Stimulated activated CD8-positive, alpha-beta memory T cell treated with anti-CD3 and anti-CD28 coated beads, Interleukin-12 subunit alpha, Interleukin-12 subunit beta, amount 100 ng/mL, for 24 hours (primary cell): ENCODE measurements around the gene AHRR.
"Not testable (repeated sequence)": the region's sequence is repeated elsewhere in the genome, so short reads cannot be mapped to it uniquely, and the experiment has no call there.

Experiments
- DNase-seq: peaks from one replicate; pipeline ENCODE4 v3.0.0-alpha.2; 2020; ENCODE audit errors: extremely low read depth

AHRR gene

DNA sequence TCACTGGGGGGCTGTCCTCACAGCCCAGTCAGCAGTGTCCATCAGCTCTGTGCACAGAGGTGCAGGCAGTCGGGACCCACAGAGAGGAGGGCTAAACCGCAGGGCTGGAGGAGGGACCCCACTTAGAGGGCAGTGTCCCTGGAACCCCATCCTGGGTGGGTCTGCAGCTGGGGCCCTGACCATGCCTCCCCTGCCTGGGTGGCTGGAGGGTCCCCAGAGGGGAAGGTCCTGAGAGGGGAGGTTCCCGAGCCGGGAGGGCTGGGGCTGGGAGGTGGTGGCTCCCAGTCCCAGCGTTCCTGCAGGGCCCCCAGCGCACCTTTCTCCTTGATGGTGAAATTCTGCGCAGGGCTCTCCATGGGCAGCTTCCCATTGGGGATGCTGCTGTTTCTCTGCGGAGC, 154.2 kb downstream of the AHRR start:
- DNase-seq, result no peak

GRCh38 chr5:476102-476813, 154.7 kb downstream of the AHRR start:
- DNase-seq, result no peak

- DNase-seq, result no peak
Measured at GRCh38 chr5:476814-477175, 155.3 kb downstream of the AHRR start.

DNA sequence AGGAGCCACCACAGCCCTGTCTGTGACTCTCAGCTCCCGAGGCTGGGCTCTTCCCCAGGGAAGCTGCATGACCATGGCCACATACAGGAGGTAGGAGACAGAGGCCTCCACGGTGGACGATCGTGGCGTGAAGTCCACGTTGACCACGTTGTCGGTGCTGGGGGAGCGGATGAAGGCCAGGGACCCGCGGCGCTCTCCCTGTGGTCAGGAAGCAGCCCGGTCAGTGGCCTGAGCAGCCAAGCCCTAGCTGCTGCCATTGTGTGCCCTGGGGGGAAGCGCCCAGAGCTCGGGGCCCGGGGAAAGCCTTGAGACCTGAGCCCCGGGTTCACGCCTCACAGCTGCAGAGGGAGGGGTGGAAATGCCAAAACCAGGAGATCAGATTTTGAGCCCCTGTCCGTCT, 155.7 kb downstream of the AHRR start:
- DNase-seq, result no peak

DNA sequence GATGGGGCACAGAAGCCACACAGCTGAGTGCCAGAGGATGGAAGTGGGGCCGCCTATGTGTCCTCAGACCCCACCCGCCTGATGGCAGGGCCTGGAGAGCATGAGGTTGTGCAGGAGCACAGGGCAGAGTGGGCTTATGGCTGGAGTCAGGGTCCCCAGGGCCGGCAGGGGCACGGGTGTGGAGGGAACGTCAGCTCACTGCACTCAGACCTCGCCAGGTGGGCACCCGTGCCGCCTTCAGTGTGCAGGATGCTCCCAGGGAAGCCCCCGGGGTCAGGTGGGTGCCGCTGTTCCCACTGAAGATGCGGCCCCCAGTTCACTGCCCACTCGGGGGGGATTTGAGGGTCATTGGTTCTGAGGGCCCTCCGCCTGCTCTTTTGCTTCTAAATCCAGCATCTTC, 156.4 kb downstream of the AHRR start:
- DNase-seq, result no peak

- DNase-seq, result no peak
Measured at GRCh38 chr5:478369-478981, 157.0 kb downstream of the AHRR start.

DNA sequence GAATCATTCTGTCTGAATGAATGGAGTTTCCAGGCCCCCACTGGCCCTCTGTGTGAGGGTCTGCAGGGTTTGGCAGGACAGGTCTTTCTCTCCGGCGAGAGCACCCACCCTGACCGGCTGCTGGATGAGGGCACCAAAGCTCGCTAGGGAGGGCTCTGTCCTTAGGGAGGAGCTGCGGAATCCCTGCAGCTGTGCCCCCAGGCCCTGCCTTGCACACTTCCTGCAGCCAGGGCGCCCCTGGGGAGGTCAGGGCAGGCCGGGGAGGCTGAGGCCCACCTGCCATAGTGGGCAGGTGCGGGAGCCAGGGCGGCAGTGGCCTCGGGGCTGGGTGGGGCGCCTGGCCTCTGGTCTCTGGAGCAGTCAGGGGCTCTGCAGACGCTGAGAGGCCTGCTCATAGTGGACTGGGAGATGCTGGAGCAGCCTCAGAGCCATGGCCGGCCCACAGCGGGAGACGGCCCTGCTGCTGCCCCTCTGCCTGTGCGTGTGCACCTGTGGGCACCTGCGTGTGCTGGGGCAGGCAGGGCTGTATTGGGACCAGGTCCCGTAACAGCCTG, 157.5 kb downstream of the AHRR start:
- no peak for DNase-seq

DNA sequence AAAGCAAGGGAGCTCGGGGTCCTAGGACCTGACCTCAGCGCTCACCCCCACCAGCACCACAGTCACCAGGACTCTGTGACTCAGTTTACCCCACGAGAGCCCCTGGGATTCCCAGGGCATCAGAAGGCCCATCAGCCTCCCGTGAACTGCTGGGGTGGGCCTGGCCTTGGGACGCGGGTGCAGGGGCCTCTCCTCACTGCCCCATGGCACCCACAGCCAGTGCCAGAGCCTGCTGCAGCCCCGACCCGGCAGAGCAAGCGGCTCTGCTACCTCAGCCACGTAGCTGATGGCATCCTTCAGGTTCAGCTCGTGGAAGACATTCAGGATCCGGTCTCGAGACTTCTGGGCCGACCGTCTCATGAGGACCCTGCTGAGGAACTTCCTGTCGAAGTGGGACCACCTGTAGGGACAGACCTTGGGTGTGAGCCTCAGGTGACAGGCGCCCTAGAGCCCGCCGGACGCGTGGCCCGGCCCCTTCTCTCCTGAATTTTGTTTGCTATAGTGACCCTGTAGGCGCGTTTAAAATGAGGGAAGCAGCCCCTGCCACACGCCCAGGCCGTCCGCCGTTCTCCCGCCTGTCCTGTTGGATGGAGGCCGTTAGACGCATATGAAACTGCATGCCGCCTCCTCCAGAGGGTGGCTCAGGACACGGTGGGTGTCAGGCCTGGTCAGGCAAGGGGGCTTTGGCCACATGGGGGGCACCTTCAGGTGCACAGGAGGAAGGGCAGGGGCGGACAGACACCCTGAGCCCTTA, 158.2 kb downstream of the AHRR start:
- no peak for DNase-seq

DNA sequence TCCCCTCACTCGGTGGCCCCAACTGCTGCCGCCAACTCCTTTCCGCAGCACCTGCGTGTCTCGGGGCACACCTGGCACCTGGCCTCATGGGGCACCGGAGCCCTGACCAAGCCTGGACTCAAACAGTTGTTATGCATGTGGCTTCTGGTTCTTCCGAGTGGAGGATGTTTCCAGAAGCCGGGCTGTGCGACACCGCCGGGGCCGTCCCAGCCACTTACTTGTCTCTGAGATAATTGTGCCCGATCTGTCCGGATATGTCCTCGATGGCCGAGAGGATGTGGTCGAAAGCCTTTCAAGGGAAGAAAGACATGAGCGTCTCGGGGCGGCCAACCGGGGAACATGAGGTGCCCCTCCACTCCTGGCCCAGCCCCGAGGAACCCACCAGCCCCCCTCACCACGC, 159.8 kb downstream of the AHRR start:
- DNase-seq, result no peak

GRCh38 chr5:482021-482420, 160.5 kb downstream of the AHRR start:
- DNase-seq, result no peak

DNA sequence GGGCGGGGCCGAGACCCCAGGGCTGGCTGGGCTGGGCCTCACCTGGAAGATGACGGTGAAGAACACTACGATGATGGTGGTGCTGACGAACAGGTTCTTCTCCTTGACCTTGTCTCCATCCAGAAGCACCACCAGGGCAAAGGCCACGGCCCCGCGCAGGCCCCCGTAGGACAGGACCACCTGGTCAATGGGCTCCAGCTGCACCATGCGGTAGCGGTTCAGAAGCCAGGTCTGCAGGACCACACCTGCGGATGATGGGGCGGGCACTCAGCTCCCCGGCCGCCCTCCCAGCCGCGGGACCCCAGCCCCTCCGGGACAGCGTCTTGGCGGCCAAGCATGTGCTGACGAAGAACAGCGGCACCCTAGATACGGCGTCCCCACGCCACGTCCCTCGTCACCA, 161.0 kb downstream of the AHRR start:
- no peak for DNase-seq

DNA sequence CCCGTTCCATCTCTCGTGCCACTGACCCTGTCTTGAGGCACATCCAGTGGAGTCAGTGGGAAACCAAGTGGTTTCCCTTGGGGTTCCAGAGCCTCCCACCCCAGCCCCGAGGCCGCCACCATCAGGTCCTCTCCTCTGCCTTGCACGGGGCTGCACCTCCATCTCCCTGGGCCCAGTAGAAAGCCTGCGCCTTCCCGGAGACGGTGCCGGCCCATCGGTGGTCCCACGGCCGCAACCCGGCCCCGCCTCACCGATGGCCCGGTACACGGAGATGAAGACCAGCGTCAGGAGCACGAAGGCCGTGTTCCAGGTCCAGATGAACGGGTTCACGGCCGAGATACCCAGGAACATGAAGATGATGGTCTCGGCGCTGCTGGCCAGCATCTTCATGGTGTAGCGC, 161.5 kb downstream of the AHRR start:
- no peak for DNase-seq

- DNase-seq, result no peak
Measured at GRCh38 chr5:483434-484140, 162.1 kb downstream of the AHRR start.

- DNase-seq, result no peak
Measured at GRCh38 chr5:484556-484955, 163.0 kb downstream of the AHRR start.

DNA sequence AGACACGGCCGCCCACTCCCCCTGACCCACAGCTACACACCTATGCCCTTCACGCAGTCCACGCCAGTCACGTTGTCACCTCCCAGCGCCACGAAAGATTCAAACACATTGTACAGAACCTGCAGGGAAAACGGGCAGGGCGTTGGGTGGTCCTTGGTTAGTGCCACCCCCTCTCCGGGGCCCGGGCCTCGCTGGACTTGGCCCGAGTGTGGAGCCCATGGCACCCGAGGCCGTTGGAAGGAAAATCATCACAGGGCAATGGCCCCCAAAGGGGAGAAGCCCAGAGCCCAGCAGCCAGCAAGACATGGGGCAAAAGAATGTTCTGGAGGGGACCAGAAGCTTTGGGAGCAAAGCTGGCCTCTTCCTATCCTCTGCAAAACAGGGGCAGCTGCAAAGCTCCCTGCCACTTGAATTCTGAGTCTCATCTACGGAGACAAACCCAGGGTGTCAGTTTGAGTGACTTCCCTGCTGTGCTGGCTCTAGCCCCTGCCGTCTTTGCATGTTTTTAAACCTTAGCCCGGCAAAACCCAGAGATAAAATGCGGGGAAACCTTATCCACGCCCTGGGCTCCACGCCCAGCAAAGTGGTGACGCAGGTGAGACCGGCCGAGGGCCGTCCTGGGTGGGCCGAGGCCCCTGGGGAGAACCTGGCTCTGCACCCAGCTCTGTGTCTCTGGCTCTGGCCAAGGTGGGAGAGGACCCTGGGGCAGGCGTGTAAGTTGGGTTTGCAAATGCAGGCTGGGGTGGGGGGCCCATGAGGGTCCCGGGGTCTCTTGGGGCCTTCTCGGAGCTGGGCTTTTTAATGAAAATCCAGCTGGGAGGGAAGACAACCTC, 163.8 kb downstream of the AHRR start:
- no peak for DNase-seq

- DNase-seq, result no peak
Measured at GRCh38 chr5:485946-486491, 164.5 kb downstream of the AHRR start.

GRCh38 chr5:486597-486996, 165.1 kb downstream of the AHRR start:
- DNase-seq, result not testable (repeated sequence)
